Measurements from ENCODE around the gene MLN. TPM values are rescaled to one million over a fixed set of nuclear protein-coding genes. Genes with fewer than 3 reads are reported as not detected.
A peak's percentile ranks its signal among the peaks of the same experiment; 100 is the strongest.

The MLN gene, protein sequence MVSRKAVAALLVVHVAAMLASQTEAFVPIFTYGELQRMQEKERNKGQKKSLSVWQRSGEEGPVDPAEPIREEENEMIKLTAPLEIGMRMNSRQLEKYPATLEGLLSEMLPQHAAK
- total RNA-seq (not detected), polyA plus RNA-seq (not detected)
- long read RNA-seq, donor 1, partial matches to known transcripts = 0 of 1 reads
- long read RNA-seq, donor 1, other reads (novel, unspliced or antisense) = 0 of 1 reads
- long read RNA-seq, donor 2 = 0 reads
- long read RNA-seq, donor 3 = 0 reads
- long read RNA-seq, donor 4 = 0 reads
- long read RNA-seq, donor 5 = 0 reads
- long read RNA-seq, donor 6, partial matches to known transcripts = 0 of 1 reads
- long read RNA-seq, donor 6, other reads (novel, unspliced or antisense) = 0 of 1 reads
- long read RNA-seq, donor 7, partial matches to known transcripts = 0 of 4 reads
- long read RNA-seq, donor 7, other reads (novel, unspliced or antisense) = 0 of 4 reads
- long read RNA-seq, donor 8 = 0 reads
- long read RNA-seq, donor 9 = 0 reads
- long read RNA-seq, donor 10, transcript MLN-202 (5 exons, 566 nt) = major isoform, 5 of 6 reads
- long read RNA-seq, donor 10, partial matches to known transcripts = 0 of 6 reads
- long read RNA-seq, donor 10, other reads (novel, unspliced or antisense) = 0 of 6 reads

- TF ChIP-seq POLR2AphosphoS5 (IDR thresholded peaks at IDR 0.05) (no peak), EP300 (IDR thresholded peaks at IDR 0.05) (no peak), POLR2A (IDR thresholded peaks at IDR 0.05) (no peak)
- TF ChIP-seq, protein P1, sequence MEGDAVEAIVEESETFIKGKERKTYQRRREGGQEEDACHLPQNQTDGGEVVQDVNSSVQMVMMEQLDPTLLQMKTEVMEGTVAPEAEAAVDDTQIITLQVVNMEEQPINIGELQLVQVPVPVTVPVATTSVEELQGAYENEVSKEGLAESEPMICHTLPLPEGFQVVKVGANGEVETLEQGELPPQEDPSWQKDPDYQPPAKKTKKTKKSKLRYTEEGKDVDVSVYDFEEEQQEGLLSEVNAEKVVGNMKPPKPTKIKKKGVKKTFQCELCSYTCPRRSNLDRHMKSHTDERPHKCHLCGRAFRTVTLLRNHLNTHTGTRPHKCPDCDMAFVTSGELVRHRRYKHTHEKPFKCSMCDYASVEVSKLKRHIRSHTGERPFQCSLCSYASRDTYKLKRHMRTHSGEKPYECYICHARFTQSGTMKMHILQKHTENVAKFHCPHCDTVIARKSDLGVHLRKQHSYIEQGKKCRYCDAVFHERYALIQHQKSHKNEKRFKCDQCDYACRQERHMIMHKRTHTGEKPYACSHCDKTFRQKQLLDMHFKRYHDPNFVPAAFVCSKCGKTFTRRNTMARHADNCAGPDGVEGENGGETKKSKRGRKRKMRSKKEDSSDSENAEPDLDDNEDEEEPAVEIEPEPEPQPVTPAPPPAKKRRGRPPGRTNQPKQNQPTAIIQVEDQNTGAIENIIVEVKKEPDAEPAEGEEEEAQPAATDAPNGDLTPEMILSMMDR (IDR thresholded peaks at IDR 0.05) = no peak
These were observed at the start of gene MLN for GRCh38 chr6:33803571-33804053. TSS of gene MLN (minus strand) at chr6:33804003. CDS start at chr6:33801163, 2,840 bp downstream.

DNA sequence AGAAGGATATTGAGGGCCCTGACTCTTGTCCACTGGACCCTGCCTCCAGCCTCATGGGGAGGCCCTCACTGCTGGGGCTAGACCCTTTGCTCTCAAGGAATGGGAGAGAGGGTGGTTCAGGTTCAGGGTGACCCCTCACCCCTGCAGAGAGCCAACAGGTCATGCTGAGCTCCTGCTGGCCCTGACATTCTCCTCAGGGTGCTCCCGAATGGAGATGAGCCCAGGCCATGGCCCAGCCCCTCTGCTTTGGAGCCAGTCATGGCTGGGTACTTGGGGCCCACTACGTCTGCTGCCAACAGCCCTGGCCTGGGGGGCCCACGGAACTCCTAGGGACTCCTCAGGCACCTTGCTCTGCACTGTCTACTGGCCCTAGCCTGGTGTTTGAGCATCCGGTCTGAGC, 49.2 kb upstream of the MLN start:
- no peaks in the 10 kb centered on the region for H3K9me3 ChIP-seq
- no peak overlapping the region for H3K27ac ChIP-seq
- H3K4me3 ChIP-seq = no peak overlapping the region
- DNase-seq = no peak
- H3K27me3 ChIP-seq = peaks cover 0 to 74% (median 14%) of the 10 kb centered on the region in 3 donors
- H3K4me1 ChIP-seq = peaks cover 0 to 19% (median 6%) of the 10 kb centered on the region in 4 donors
- WGBS, 5 donors = 62 to 93% (median 76%) methylated on average over 3 to 4 of the region's 4 CpGs
- no peak for TF ChIP-seq POLR2AphosphoS5 (IDR thresholded peaks at IDR 0.05)
- TF ChIP-seq, protein P1 (IDR thresholded peaks at IDR 0.05) = no peak
- TF ChIP-seq POLR2A (IDR thresholded peaks at IDR 0.05) = no peak
- no peak for TF ChIP-seq EP300 (IDR thresholded peaks at IDR 0.05)
- H3K36me3 ChIP-seq = no peaks in the 10 kb centered on the region
- intact Hi-C loops (cut with DNase I; ENCODE audit: low total_unique reads) = no loop called here

More at GRCh38 chr6:33803571-33804053, at the start of gene MLN:
- H3K4me3 ChIP-seq = no peak within 1 kb of the TSS
- H3K27me3 ChIP-seq = peaks cover 0 to 94% (median 10%) of the 10 kb centered on the region in 3 donors
- intact Hi-C loops (cut with DNase I; ENCODE audit: low total_unique reads) = no loop called here
- H3K27ac ChIP-seq = no peak within 1 kb of the TSS
- WGBS, 5 donors = 75 to 91% (median 77%) methylated on average over 8 to 14 of the region's 14 CpGs
- H3K36me3 ChIP-seq = no peaks in the 10 kb centered on the region
- no peaks in the 10 kb centered on the region for H3K9me3 ChIP-seq
- peaks cover 0 to 5% (median 0%) of the 10 kb centered on the region in 4 donors for H3K4me1 ChIP-seq
- no peak for DNase-seq

GRCh38 chr6:33851959-33852358, 48.2 kb upstream of the MLN start:
- Histone ChIP-seq H3K27me3 (peaks cover 0 to 64% (median 14%) of the 10 kb centered on the region in 3 donors), H3K4me3 (no peak overlapping the region), H3K9me3 (no peaks in the 10 kb centered on the region), H3K27ac (no peak overlapping the region), H3K36me3 (no peaks in the 10 kb centered on the region), H3K4me1 (peaks cover 0 to 9% (median 2%) of the 10 kb centered on the region in 4 donors)
- 10 to 22% (median 18%) methylated on average over 7 to 8 of the region's 8 CpGs for WGBS, 5 donors
- DNase-seq = peak in 1 of 2 donors; percentile 53
- intact Hi-C loops (cut with DNase I; ENCODE audit: low total_unique reads) = no loop called here
- no peak for TF ChIP-seq POLR2A (IDR thresholded peaks at IDR 0.05)
- TF ChIP-seq, protein P1 (IDR thresholded peaks at IDR 0.05) = peak in 2 of 7 experiments; percentile 6 to 9

- Histone ChIP-seq H3K36me3 (no peaks in the 10 kb centered on the region), H3K9me3 (no peaks in the 10 kb centered on the region), H3K4me1 (peaks cover 0 to 4% (median under 1%) of the 10 kb centered on the region in 4 donors), H3K4me3 (no peak overlapping the region), H3K27ac (no peak overlapping the region), H3K27me3 (peaks cover 0 to 54% (median 13%) of the 10 kb centered on the region in 3 donors)
- WGBS, 5 donors = 77 to 86% (median 82%) methylated on average over 6 to 10 of the region's 10 CpGs
- DNase-seq = no peak
- TF ChIP-seq EP300 (IDR thresholded peaks at IDR 0.05) (no peak), POLR2AphosphoS5 (IDR thresholded peaks at IDR 0.05) (no peak), POLR2A (IDR thresholded peaks at IDR 0.05) (no peak)
- TF ChIP-seq, protein P1 (IDR thresholded peaks at IDR 0.05) = no peak
- intact Hi-C loops (cut with DNase I; ENCODE audit: low total_unique reads) = no loop called here
These were observed 47.2 kb upstream of the MLN start for GRCh38 chr6:33850869-33851541.
